GM18511 (cell line): ENCODE measurements around the gene TBCK.
"Not testable (repeated sequence)": the region's sequence is repeated elsewhere in the genome, so short reads cannot be mapped to it uniquely, and the experiment has no call there.

Experiments
- ATAC-seq: cut with Tn5 transposase; IDR thresholded peaks from one replicate; pipeline ENCODE4 v1.9.1; 2021; ENCODE audit warnings: mild to moderate bottlenecking, moderate library complexity; ENCODE audit not compliant: unreplicated experiment

TBCK gene

DNA sequence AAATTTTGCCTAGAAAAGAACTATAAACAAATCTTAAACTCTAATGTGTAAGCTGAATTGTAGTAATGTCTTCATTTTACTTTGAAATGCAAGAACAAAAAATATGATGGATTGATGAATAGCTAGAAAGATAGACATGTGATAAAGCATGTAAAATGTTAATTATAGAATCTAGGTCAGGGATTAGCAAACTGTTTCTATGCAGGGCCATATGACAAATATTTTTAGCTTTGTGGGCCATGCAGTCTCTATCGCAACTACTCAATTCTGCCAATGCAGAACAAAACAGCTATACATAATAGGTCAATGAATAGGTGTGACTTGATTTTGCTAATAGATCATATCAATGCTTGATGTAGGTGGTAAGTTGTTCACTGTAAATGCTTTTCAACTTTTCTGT lies 75.3 kb downstream of the TBCK start:
- ATAC-seq = no peak

DNA sequence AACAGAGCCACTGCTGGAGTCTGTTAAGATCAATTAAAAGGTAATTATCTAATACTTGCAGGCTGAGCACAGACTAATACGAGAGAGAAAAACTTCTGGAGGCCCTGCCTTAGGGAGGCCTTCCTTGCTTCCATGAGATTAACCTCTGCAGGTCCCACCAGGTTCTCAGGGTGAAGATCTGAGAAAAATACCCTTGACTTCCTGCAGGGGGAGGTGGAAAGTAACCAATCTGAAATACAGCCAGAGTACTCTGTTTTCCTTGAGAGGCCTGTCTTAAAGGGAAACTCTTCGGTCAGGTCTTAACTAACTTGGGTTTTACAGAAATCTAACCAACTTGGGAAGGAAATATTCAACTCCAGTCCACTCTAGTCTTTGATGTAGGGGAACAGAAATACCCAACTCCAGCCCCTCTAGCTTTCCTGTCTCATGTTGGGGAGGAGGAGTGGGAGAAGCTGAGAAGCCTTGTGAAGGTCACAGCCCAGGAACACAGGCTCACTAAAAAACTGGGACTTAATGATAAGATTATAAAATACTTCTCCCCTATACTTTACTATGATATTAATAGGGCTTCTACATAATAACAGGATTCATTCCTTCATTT lies 77.1 kb downstream of the TBCK start:
- peak; percentile 94 for ATAC-seq

DNA sequence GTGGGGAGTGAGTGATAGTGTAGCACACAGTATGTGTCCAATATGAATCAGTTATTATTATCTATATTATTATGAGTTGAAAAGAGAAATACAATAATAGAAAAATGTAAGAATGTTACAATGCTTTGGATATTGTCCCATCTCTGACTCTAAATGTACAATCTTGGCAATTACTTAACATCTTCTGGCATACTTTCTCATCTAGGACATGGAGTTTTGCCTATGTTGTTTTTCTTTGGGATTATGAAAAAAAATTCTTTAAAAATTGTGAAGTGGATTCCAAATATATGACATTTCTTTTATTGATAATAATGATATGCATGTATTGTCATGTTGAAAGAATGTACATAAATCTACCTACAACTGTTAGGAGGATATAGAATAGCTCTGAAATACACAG lies 84.1 kb downstream of the TBCK start:
- no peak for ATAC-seq

GRCh38 chr4:106222548-106222947 lies 93.5 kb downstream of the TBCK start:
- ATAC-seq = no peak

- ATAC-seq = not testable (repeated sequence)
Measured at GRCh38 chr4:106213291-106213690, 102.7 kb downstream of the TBCK start.

DNA sequence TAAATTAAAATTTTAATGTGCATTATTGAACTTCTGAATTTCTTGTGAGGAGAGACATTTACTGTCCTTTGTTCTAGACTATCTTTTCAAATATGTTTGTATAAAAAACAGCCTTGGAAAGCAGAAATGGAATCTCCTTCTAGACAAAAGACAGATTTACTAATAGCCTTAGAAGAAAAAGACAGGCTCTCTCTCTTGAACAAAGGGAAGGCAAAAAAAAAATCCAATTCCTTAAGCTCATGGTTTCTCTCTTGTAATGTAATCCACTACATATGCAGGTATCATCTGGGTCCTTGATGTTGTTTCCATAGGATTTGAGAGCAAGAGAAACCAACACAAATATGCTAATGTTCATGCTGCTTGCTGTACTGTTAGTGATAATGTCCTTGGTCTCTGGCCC lies 106.0 kb downstream of the TBCK start:
- ATAC-seq = no peak

- ATAC-seq = no peak
Measured at GRCh38 chr4:106208481-106209460, 107.2 kb downstream of the TBCK start.

GRCh38 chr4:106201373-106201772 lies 114.6 kb downstream of the TBCK start:
- no peak for ATAC-seq

- no peak for ATAC-seq
Measured at GRCh38 chr4:106195435-106195950, 120.5 kb downstream of the TBCK start.

DNA sequence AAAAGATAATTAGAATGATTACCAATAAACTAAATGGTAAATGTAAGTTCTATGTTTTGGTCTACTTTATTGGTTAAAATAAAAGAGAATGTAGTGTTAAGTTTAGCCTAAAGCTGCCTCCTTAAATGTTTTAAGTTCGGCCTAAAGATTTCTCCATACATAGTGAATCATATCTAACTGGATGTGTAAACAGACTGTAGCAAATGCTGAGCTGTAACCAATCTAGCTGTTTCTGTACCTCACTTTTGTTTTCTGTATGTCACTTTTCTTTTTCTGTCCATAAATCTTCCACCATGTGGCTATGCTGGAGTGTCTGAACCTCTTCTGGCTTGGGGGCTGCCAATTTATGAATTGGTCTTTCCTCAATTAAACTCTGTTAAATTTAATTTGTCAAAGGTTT lies 121.2 kb downstream of the TBCK start:
- ATAC-seq = no peak

- ATAC-seq = no peak
Measured at GRCh38 chr4:106192131-106192530, 123.9 kb downstream of the TBCK start.

DNA sequence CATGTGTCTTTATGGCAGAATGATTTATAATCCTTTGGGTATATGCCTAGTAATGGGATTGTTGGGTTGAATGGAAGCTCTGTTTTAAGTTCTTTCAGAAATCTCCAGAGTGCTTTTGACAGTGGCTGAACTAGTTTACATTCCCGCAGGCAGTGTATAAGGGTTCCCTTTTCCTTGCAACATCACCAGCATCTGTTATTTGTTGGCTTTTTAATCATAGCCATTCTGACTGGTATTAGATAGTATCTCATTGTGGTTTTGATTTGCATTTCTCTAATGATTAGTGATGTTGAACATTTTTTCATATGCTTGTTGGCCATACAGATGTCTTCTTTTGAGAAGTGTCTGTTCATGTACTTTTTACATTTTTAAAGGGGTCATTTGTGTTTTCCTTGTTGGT lies 129.8 kb downstream of the TBCK start:
- no peak for ATAC-seq

- ATAC-seq = no peak
Measured at GRCh38 chr4:106183551-106183950, 132.5 kb downstream of the TBCK start.

GRCh38 chr4:106172861-106173260 lies 143.1 kb downstream of the TBCK start:
- no peak for ATAC-seq

GRCh38 chr4:106165351-106166010 lies 150.5 kb downstream of the TBCK start:
- ATAC-seq = no peak

- no peak for ATAC-seq
Measured at GRCh38 chr4:106162278-106162677, 153.7 kb downstream of the TBCK start.

GRCh38 chr4:106160560-106160959 lies 155.4 kb downstream of the TBCK start:
- no peak for ATAC-seq

DNA sequence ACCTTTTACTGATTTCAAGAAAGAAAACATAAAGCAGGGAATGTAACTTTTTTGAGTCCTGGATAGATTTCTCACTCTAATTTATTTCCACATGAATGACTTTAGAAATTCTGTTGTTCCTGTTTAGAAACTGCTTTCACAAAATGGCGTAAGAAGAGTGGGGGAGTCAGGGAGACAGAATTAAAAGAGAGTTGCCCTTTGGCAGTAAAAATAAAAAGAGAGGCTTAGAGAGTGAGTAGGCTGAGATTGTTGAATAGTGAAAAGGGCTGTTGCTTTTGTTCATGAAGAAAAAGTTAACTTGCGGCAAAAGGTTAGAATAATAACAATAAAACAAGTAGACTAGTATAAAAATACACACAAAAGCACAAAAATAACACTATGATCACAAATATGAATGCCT lies 166.1 kb downstream of the TBCK start:
- no peak for ATAC-seq

DNA sequence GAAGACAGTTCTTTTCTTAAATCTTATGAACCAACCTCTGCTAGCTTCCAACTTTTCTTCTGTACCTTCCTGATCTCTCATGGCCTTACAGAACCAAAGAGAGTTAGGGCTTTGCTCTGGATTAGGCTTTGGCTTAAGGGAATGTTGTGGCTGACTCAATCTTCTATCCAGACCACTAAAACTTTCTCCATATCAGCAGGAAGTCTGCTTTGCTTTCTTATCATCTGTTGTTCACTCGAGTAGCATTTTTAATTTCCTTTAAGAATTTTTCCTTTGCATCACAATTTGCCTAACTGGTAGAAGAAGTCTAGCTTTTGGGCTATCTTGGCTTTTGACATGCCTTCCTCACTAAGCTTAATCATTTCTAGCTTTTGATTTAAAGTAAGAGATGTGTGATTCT lies 167.0 kb downstream of the TBCK start:
- no peak for ATAC-seq

GRCh38 chr4:106142616-106143127 lies 173.3 kb downstream of the TBCK start:
- no peak for ATAC-seq

DNA sequence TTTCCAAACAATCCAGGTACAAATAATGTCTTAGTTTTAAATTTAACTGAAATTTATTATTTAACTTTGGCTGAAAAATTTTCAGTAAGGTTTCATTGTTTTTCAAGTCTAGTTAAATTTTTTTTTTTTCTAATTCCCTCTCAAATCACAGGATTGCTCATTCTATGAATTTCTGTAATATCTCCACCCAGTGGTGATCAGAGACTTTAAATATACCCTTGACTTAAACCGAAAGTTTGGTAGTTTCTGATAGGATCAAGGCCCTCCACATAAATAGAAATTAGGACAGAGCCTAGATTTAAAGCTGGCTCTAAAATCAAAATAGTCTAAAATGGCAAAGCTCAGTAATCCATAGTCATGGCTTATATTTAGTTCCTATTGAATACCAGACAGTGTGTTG lies 175.4 kb downstream of the TBCK start:
- ATAC-seq = no peak
